ENCODE data around the gene HAUS8.

DNA sequence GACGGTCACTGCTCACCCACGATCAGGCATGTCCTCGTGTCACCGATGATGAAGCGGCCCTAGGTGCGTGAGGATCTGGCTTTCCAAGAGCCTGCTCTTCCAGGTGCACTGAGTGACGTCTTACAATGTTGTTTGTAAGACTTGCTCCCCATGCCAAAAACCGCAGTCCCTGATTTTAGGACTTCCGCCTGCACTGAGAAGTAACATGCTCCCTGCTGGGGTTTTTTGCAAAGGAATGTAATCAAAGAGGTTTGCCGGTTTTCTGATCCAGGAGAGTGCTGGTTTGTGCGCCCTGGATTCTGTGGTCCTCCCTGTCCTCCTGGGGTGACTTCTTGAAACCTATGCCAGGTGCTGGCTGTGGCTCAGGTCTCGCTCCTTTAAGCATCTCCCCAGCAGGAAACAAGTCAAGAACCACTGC, 39.2 kb upstream of the HAUS8 start:
- TF ChIP-seq, protein P1, sequence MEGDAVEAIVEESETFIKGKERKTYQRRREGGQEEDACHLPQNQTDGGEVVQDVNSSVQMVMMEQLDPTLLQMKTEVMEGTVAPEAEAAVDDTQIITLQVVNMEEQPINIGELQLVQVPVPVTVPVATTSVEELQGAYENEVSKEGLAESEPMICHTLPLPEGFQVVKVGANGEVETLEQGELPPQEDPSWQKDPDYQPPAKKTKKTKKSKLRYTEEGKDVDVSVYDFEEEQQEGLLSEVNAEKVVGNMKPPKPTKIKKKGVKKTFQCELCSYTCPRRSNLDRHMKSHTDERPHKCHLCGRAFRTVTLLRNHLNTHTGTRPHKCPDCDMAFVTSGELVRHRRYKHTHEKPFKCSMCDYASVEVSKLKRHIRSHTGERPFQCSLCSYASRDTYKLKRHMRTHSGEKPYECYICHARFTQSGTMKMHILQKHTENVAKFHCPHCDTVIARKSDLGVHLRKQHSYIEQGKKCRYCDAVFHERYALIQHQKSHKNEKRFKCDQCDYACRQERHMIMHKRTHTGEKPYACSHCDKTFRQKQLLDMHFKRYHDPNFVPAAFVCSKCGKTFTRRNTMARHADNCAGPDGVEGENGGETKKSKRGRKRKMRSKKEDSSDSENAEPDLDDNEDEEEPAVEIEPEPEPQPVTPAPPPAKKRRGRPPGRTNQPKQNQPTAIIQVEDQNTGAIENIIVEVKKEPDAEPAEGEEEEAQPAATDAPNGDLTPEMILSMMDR (conservative IDR thresholded peaks at IDR 0.05): no peak
- TF ChIP-seq EZH2 (IDR thresholded peaks at IDR 0.05; ENCODE audit: low read depth): no peak
